Measurements from ENCODE around the gene ASIC2. TPM values are rescaled to one million over a fixed set of nuclear protein-coding genes. Genes with fewer than 3 reads are reported as not detected.

ASIC2 gene
- total RNA-seq, 1 donor: not detected

DNA sequence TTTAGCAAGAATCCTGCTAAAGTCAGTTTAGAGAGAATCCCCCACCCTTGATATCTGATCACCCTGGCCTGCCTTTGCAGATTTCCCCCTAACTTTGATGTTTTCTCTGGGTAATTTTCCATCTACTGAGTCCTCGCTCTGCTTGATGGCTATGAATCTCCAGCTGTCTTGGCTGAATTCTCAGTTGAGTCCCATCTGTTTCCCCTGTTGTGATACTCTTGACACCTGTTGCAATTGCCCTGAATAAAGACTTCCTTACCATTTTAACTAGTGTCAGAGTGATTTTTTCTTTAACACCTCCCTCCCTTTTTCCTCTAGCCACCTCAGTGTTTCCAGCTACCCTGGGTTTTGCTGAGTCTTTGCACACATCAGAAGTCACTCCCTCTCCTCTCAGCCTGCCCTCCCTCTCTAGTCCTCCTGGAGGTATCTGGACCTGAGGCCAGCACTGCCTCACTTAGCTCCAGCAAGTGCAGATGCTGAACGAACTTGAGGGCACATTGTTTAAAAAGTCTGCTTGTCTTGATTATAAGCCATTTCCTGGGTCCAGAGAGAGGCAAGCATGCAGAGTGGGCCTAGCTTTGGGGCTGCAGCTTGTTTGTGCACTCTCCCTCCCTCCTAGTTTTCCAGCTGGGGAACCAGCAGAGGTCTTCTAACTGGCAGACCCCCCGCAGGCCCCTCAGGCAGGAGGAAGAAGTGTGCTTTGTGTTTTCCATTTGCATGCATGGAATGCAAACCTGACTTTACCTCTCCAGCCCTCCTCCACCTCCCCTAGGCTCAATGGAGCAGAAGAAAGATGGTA is 268.2 kb downstream of the ASIC2 start:
- Histone ChIP-seq H3K36me3 (ENCODE audit: insufficient read depth, low read length) (no peaks in the 10 kb centered on the region), H4K20me1 (ENCODE audit: insufficient read depth, low read length) (no peaks in the 10 kb centered on the region), H3K4me1 (ENCODE audit: insufficient read depth, low read length) (no peaks in the 10 kb centered on the region), H3K79me2 (ENCODE audit: insufficient read depth, low read length) (no peaks in the 10 kb centered on the region), H2AFZ (ENCODE audit: low read length) (no peak overlapping the region), H3K4me3 (ENCODE audit: insufficient read depth, low read length) (no peak overlapping the region), H3K9me3 (ENCODE audit: low read depth, low read length) (no peaks in the 10 kb centered on the region), H3K4me2 (ENCODE audit: insufficient read depth, low read length) (no peak overlapping the region), H3K27me3 (ENCODE audit: insufficient read depth, low read length) (peaks cover 3% of the 10 kb centered on the region), H3K27ac (ENCODE audit: low read depth, low read length) (no peak overlapping the region)
- TF ChIP-seq, protein P1, sequence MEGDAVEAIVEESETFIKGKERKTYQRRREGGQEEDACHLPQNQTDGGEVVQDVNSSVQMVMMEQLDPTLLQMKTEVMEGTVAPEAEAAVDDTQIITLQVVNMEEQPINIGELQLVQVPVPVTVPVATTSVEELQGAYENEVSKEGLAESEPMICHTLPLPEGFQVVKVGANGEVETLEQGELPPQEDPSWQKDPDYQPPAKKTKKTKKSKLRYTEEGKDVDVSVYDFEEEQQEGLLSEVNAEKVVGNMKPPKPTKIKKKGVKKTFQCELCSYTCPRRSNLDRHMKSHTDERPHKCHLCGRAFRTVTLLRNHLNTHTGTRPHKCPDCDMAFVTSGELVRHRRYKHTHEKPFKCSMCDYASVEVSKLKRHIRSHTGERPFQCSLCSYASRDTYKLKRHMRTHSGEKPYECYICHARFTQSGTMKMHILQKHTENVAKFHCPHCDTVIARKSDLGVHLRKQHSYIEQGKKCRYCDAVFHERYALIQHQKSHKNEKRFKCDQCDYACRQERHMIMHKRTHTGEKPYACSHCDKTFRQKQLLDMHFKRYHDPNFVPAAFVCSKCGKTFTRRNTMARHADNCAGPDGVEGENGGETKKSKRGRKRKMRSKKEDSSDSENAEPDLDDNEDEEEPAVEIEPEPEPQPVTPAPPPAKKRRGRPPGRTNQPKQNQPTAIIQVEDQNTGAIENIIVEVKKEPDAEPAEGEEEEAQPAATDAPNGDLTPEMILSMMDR (IDR thresholded peaks at IDR 0.05; ENCODE audit: extremely low read depth, low read depth, low read length): no peak
- no peak for DNase-seq (ENCODE audit: insufficient read length, low spot score, missing footprints)

DNA sequence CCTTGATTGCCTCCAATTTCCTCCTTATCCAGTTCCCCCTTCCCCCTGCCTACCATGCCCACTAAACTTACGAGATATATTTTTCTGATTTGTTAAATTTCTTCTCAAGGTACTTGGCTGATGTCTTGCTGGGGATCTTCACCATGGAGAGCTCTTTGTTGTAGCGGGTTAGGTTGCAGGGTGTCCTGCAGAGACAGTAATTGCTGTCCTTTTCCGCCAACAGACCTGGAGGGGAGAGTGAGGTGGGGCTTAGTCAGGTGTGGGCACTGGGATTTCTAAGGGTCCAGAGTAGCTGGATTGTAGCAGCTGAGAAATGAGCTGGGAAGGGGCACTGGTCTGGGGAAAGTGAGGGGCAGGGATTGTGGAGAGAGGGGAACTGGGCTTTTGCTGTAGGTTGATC is 269.3 kb downstream of the ASIC2 start:
- Histone ChIP-seq H3K4me3 (ENCODE audit: insufficient read depth, low read length) (no peak overlapping the region), H4K20me1 (ENCODE audit: insufficient read depth, low read length) (no peaks in the 10 kb centered on the region), H3K4me1 (ENCODE audit: insufficient read depth, low read length) (no peaks in the 10 kb centered on the region), H3K4me2 (ENCODE audit: insufficient read depth, low read length) (no peak overlapping the region), H3K27ac (ENCODE audit: low read depth, low read length) (no peak overlapping the region), H2AFZ (ENCODE audit: low read length) (no peak overlapping the region), H3K27me3 (ENCODE audit: insufficient read depth, low read length) (peaks cover 3% of the 10 kb centered on the region), H3K36me3 (ENCODE audit: insufficient read depth, low read length) (no peaks in the 10 kb centered on the region), H3K79me2 (ENCODE audit: insufficient read depth, low read length) (no peaks in the 10 kb centered on the region), H3K9me3 (ENCODE audit: low read depth, low read length) (no peaks in the 10 kb centered on the region)
- TF ChIP-seq, protein P1 (IDR thresholded peaks at IDR 0.05; ENCODE audit: extremely low read depth, low read depth, low read length): no peak
- no peak for DNase-seq (ENCODE audit: insufficient read length, low spot score, missing footprints)

DNA sequence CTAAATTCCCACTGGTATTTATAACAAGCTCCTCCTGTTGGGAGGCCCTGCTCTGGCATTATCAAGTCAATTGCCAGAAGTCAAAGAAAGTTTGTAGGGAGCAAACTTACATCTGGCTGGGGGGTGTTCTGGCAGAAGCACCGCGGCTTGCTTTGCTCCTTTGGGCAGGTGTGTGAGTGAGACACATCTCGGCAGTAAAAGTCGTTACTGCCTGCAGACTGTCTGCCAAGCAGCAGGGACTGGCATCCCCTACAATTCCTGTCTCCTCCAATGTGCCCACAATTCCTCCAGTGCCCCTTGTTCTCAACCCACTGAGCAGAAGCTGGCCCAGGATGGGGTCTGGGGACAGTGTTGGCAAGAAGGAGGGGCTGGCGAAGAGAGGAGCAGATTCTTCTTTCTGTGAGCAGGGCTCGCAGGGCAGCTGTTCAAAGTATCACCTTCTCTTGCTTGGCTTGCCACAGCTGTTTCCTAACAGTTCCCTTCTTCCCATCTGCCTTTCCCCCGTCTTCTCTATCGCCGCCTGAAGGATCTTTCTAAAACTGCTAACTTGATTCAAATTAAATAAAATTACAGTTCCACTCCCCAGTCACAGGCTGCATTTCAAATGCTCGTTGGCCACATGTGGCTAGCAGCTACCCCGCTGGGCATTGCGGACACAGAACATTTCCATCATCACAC is 271.2 kb downstream of the ASIC2 start:
- Histone ChIP-seq H3K27ac (ENCODE audit: low read depth, low read length) (no peak overlapping the region), H3K79me2 (ENCODE audit: insufficient read depth, low read length) (no peaks in the 10 kb centered on the region), H3K36me3 (ENCODE audit: insufficient read depth, low read length) (no peaks in the 10 kb centered on the region), H3K4me1 (ENCODE audit: insufficient read depth, low read length) (no peaks in the 10 kb centered on the region), H4K20me1 (ENCODE audit: insufficient read depth, low read length) (no peaks in the 10 kb centered on the region), H3K27me3 (ENCODE audit: insufficient read depth, low read length) (peaks cover 3% of the 10 kb centered on the region), H3K4me2 (ENCODE audit: insufficient read depth, low read length) (no peak overlapping the region), H3K4me3 (ENCODE audit: insufficient read depth, low read length) (no peak overlapping the region), H2AFZ (ENCODE audit: low read length) (no peak overlapping the region), H3K9me3 (ENCODE audit: low read depth, low read length) (no peaks in the 10 kb centered on the region)
- TF ChIP-seq, protein P1 (IDR thresholded peaks at IDR 0.05; ENCODE audit: extremely low read depth, low read depth, low read length): no peak
- DNase-seq (ENCODE audit: insufficient read length, low spot score, missing footprints): no peak

DNA sequence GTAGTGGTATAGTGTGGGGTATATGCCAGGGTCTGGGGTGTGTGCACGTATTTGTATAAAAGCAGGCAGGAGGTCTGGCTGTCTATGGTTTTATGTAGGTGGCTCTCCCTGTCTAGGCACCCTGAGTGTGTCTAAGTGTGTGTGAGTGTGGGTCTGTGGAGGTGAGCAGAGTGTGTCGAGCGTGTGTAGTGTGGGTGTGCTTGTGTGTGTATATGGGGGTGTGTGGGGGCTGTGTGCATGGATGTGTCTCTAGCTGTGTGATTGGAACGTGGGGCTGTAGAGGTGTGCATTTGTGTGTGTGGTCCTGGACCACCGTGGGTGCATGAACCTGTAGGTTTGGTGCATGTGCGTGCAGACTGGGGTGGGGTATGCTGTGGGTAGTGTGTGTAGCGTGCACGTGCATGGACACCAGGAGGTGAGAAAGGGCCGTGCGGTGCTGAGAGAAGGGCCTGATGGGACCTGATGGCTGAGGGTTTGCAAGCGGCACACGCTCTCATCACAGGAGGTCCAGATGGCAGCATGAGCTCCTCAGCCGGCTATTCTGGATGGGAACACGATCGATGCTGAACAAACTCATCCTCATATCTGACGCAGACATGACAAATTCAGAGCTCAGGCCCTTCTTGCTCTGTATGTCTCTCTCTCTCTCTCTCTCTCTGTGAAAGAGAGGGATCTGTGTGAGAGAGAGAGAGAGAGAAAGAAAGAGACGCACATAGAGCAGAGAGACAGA is 273.8 kb downstream of the ASIC2 start:
- no peaks in the 10 kb centered on the region for H3K4me1 ChIP-seq (ENCODE audit: insufficient read depth, low read length)
- DNase-seq (ENCODE audit: insufficient read length, low spot score, missing footprints): no peak
- no peaks in the 10 kb centered on the region for H4K20me1 ChIP-seq (ENCODE audit: insufficient read depth, low read length)
- no peaks in the 10 kb centered on the region for H3K79me2 ChIP-seq (ENCODE audit: insufficient read depth, low read length)
- no peak overlapping the region for H3K4me3 ChIP-seq (ENCODE audit: insufficient read depth, low read length)
- no peak overlapping the region for H3K4me2 ChIP-seq (ENCODE audit: insufficient read depth, low read length)
- peaks cover 3% of the 10 kb centered on the region for H3K27me3 ChIP-seq (ENCODE audit: insufficient read depth, low read length)
- H2AFZ ChIP-seq (ENCODE audit: low read length): no peak overlapping the region
- H3K9me3 ChIP-seq (ENCODE audit: low read depth, low read length): no peaks in the 10 kb centered on the region
- H3K27ac ChIP-seq (ENCODE audit: low read depth, low read length): no peak overlapping the region
- H3K36me3 ChIP-seq (ENCODE audit: insufficient read depth, low read length): no peaks in the 10 kb centered on the region
- TF ChIP-seq, protein P1 (IDR thresholded peaks at IDR 0.05; ENCODE audit: extremely low read depth, low read depth, low read length): no peak

Measured in osteoblast (primary cell).